H9 (cell line): Measurements from ENCODE around the gene PDCL3. TPM values are rescaled to one million over a fixed set of nuclear protein-coding genes. Genes with fewer than 3 reads are reported as not detected.

Experiments
- DNase-seq: peaks from one replicate; pipeline ENCODE4 v3.0.0-alpha.2; 2017
- H2AFZ ChIP-seq: one replicate; pipeline ENCODE4 v1.6.1; 2013; ENCODE audit warnings: mild to moderate bottlenecking, low read length, control low read depth, moderate library complexity
- H2AK5ac ChIP-seq: 2 replicates; pipeline ENCODE4 v1.6.1; 2013; ENCODE audit warnings: low read length, control low read depth, mixed read lengths; ENCODE audit not compliant: insufficient read length
- H2BK120ac ChIP-seq: one replicate; pipeline ENCODE4 v1.6.1; 2013; ENCODE audit warnings: low read depth, mild to moderate bottlenecking, low read length, control low read depth, inconsistent platforms; ENCODE audit not compliant: poor library complexity, severe bottlenecking
- H2BK12ac ChIP-seq: 2 replicates; pipeline ENCODE4 v1.6.1; 2013; ENCODE audit warnings: low read length, control low read depth, mixed read lengths, low read depth; ENCODE audit not compliant: insufficient read length
- H2BK15ac ChIP-seq: 2 replicates; pipeline ENCODE4 v1.6.1; 2013; ENCODE audit warnings: low read depth, low read length, control low read depth
- H2BK20ac ChIP-seq: one replicate; pipeline ENCODE4 v1.6.1; 2013; ENCODE audit warnings: low read depth, mild to moderate bottlenecking, low read length, control low read depth, inconsistent platforms; ENCODE audit not compliant: poor library complexity, severe bottlenecking
- H2BK5ac ChIP-seq: 2 replicates; pipeline ENCODE4 v1.6.1; 2013; ENCODE audit warnings: low read length, control low read depth, mixed read lengths; ENCODE audit not compliant: insufficient read length
- H3K14ac ChIP-seq: 2 replicates; pipeline ENCODE4 v1.6.1; 2013; ENCODE audit warnings: low read length, control low read depth; ENCODE audit not compliant: insufficient read depth
- H3K18ac ChIP-seq: 2 replicates; pipeline ENCODE4 v1.6.1; 2013; ENCODE audit warnings: low read depth, mild to moderate bottlenecking, mixed read lengths, low read length, control low read depth; ENCODE audit not compliant: insufficient read length
- H3K23ac ChIP-seq: 2 replicates; pipeline ENCODE4 v1.6.1; 2013; ENCODE audit warnings: low read length, control low read depth, mixed read lengths, low read depth; ENCODE audit not compliant: insufficient read length
- H3K23me2 ChIP-seq: 2 replicates; pipeline ENCODE4 v1.6.1; 2013; ENCODE audit warnings: low read depth, mild to moderate bottlenecking, mixed read lengths, low read length, control low read depth; ENCODE audit not compliant: insufficient read length, poor library complexity, severe bottlenecking
- H3K27ac ChIP-seq: 2 replicates; pipeline ENCODE4 v1.5.1; 2013; ENCODE audit warnings: low read length, control low read depth, mixed read lengths, low read depth; ENCODE audit not compliant: insufficient read length
- H3K27me3 ChIP-seq: 2 replicates; pipeline ENCODE4 v1.6.1; 2013; ENCODE audit warnings: low read length, control low read depth, inconsistent platforms; ENCODE audit not compliant: insufficient read depth
- H3K4ac ChIP-seq: 2 replicates; pipeline ENCODE4 v1.6.1; 2013; ENCODE audit warnings: low read depth, mild to moderate bottlenecking, control low read depth, inconsistent platforms, low read length, moderate library complexity
- H3K4me1 ChIP-seq: 2 replicates; pipeline ENCODE4 v1.6.1; 2013; ENCODE audit warnings: low read length, control low read depth, inconsistent platforms; ENCODE audit not compliant: insufficient read depth
- H3K4me2 ChIP-seq: 2 replicates; pipeline ENCODE4 v1.6.1; 2013; ENCODE audit warnings: low read length, control low read depth, mixed read lengths; ENCODE audit not compliant: insufficient read length, insufficient read depth
- H3K56ac ChIP-seq: 2 replicates; pipeline ENCODE4 v1.6.1; 2013; ENCODE audit warnings: low read depth, mild to moderate bottlenecking, mixed read lengths, low read length, control low read depth; ENCODE audit not compliant: insufficient read length
- H3K79me1 ChIP-seq: 2 replicates; pipeline ENCODE4 v1.6.1; 2013; ENCODE audit warnings: low read depth, mild to moderate bottlenecking, moderate library complexity, low read length, control low read depth, inconsistent platforms; ENCODE audit not compliant: insufficient read depth, poor library complexity, severe bottlenecking
- H3K79me2 ChIP-seq: 2 replicates; pipeline ENCODE4 v1.6.1; 2013; ENCODE audit warnings: low read length, control low read depth, inconsistent platforms; ENCODE audit not compliant: insufficient read depth
- H3K9ac ChIP-seq: 2 replicates; pipeline ENCODE4 v1.6.1; 2013; ENCODE audit warnings: low read length, control low read depth, mixed read lengths; ENCODE audit not compliant: insufficient read length; ENCODE audit errors: extremely low read depth
- H3K9me3 ChIP-seq: one replicate; pipeline ENCODE4 v1.6.1; 2013; ENCODE audit warnings: low read depth, low read length, inconsistent platforms; ENCODE audit not compliant: control insufficient read depth
- H3T11ph ChIP-seq: one replicate; pipeline ENCODE4 v1.6.1; 2013; ENCODE audit warnings: mild to moderate bottlenecking, low read length, control low read depth, inconsistent platforms
- H4K20me1 ChIP-seq: one replicate; pipeline ENCODE4 v1.6.1; 2013; ENCODE audit not compliant: control insufficient read depth, insufficient read length, insufficient read depth
- H4K5ac ChIP-seq: 2 replicates; pipeline ENCODE4 v1.6.1; 2013; ENCODE audit warnings: low read depth, mild to moderate bottlenecking, mixed read lengths, low read length, control low read depth; ENCODE audit not compliant: insufficient read length
- H4K8ac ChIP-seq: replicated peaks from 2 replicates; pipeline ENCODE4 v1.6.1; 2013; ENCODE audit warnings: low read length, control low read depth, mixed read lengths, low read depth; ENCODE audit not compliant: insufficient read length
- H4K91ac ChIP-seq: 2 replicates; pipeline ENCODE4 v1.6.1; 2013; ENCODE audit warnings: low read depth, mild to moderate bottlenecking, moderate library complexity, mixed read lengths, low read length, control low read depth; ENCODE audit not compliant: insufficient read length
- H3K27ac Mint-ChIP-seq, 3 experiments: 2 replicates in 2 of 3; 3 replicates in 1 of 3; pipeline ENCODE4 v1.8.0; 2020 to 2021; ENCODE audit warnings: mixed read lengths in 3 of 3, mild to moderate bottlenecking in 1 of 3, moderate library complexity in 1 of 3
- H3K27me3 Mint-ChIP-seq: 2 replicates; pipeline ENCODE4 v1.8.0; 2021; ENCODE audit warnings: low read depth, mild to moderate bottlenecking, moderate library complexity, mixed read lengths
- H3K36me3 Mint-ChIP-seq, 3 experiments: 2 replicates in 2 of 3; 3 replicates in 1 of 3; pipeline ENCODE4 v1.8.0; 2020 to 2021; ENCODE audit warnings: low read depth in 3 of 3, mixed read lengths in 3 of 3; ENCODE audit not compliant: insufficient read depth in 1 of 3
- H3K4me1 Mint-ChIP-seq, 2 experiments: 2 replicates each; pipeline ENCODE4 v1.8.0; 2020; ENCODE audit warnings: mixed read lengths in 2 of 2
- H3K4me3 Mint-ChIP-seq, 2 experiments: 2 replicates in 1 of 2; 3 replicates in 1 of 2; pipeline ENCODE4 v1.8.0; 2020 to 2021; ENCODE audit warnings: mild to moderate bottlenecking in 2 of 2, mixed read lengths in 2 of 2, moderate library complexity in 1 of 2
- H3K9me3 Mint-ChIP-seq, 2 experiments: 2 replicates in 1 of 2; 3 replicates in 1 of 2; pipeline ENCODE4 v1.8.0; 2020; ENCODE audit warnings: mild to moderate bottlenecking in 2 of 2, mixed read lengths in 2 of 2, moderate library complexity in 1 of 2
- CTCF ChIP-seq: fragments of 200-600 bp; sonication (generic); conservative IDR thresholded peaks from 3 replicates; pipeline ENCODE4 v1.8.0; 2021; ENCODE audit warnings: antibody characterized with exemption, mild to moderate bottlenecking
- WGBS: extraction: QIAGEN DNeasy Blood & Tissue Kit; methylation state at CpG from one replicate; pipeline ENCODE4 v1.1.7; 2013; ENCODE audit warnings: missing lambda C conversion rate, low lambda C conversion rate, mixed read lengths; ENCODE audit not compliant: insufficient read length; ENCODE audit errors: extremely low coverage; 5-methylcytosine and 5-hydroxymethylcytosine counted together
- total RNA-seq: library from RNA; stranded (reverse); gene quantifications from 2 replicates; pipeline ENCODE4 v1.2.1, GENCODE V29; 2021

The PDCL3 gene
- total RNA-seq, 1 experiment from 2014 or later: 39.4 TPM

GRCh38 chr2:100513650-100514049 lies 49.1 kb upstream of the PDCL3 start:
- no peak overlapping the region for H4K8ac ChIP-seq
- H4K5ac ChIP-seq: no peak overlapping the region
- H2BK120ac ChIP-seq: no peak overlapping the region
- H3K18ac ChIP-seq: no peak overlapping the region
- H3K4ac ChIP-seq: no peak overlapping the region
- H2AK5ac ChIP-seq: no peak overlapping the region
- no peaks in the 10 kb centered on the region for H3K27me3 ChIP-seq
- H3K23me2 ChIP-seq: no peaks in the 10 kb centered on the region
- Mint-ChIP-seq H3K36me3 (no peaks in the 10 kb centered on the region), H3K9me3 (peaks cover 0 to under 1% of the 10 kb centered on the region in 2 experiments; a peak in 1 of 5 replicates), H3K4me1 (no peaks in the 10 kb centered on the region), H3K27ac (no peak overlapping the region; a peak in 1 of 7 replicates), H3K27me3 (no peaks in the 10 kb centered on the region), H3K4me3 (no peak overlapping the region)
- H2AFZ ChIP-seq: no peak overlapping the region
- no peak for DNase-seq
- no peak overlapping the region for H2BK15ac ChIP-seq
- H2BK20ac ChIP-seq: no peak overlapping the region
- no peaks in the 10 kb centered on the region for H3K79me1 ChIP-seq
- WGBS: no CpG with 5 or more reads among the region's 4 CpGs
- H4K20me1 ChIP-seq: no peaks in the 10 kb centered on the region
- H3K79me2 ChIP-seq: no peaks in the 10 kb centered on the region
- no peak overlapping the region for H3K4me2 ChIP-seq
- no peak overlapping the region for H3K14ac ChIP-seq
- H3K27ac ChIP-seq: no peak overlapping the region
- H3K9me3 ChIP-seq: no peaks in the 10 kb centered on the region
- no peak overlapping the region for H2BK12ac ChIP-seq
- no peak overlapping the region for H3K9ac ChIP-seq
- H3K56ac ChIP-seq: no peak overlapping the region
- H2BK5ac ChIP-seq: no peak overlapping the region
- H3K23ac ChIP-seq: no peak overlapping the region
- no peak for TF ChIP-seq CTCF
- H3K4me1 ChIP-seq: no peaks in the 10 kb centered on the region
- H3T11ph ChIP-seq: no peak overlapping the region
- no peak overlapping the region for H4K91ac ChIP-seq
